Umbilical cord (tissue), 2 donors: Measurements from ENCODE around the gene MT1G. TPM values are rescaled to one million over a fixed set of nuclear protein-coding genes. Genes with fewer than 3 reads are reported as not detected.
"Not testable (repeated sequence)": the region's sequence is repeated elsewhere in the genome, so short reads cannot be mapped to it uniquely, and the experiment has no call there.

Source experiments
- DNase-seq: peaks from one replicate; pipeline ENCODE4 v3.0.0-alpha.2; 2015; ENCODE audit warnings: low spot score
- total RNA-seq: library from RNA; depleted of rRNA; stranded (reverse); fragments of >200 nt; gene quantifications from one replicate; pipeline ENCODE4 v1.2.3, GENCODE V29; 2014; ENCODE audit warnings: low replicate concordance; ENCODE audit not compliant: insufficient read depth

Gene MT1G
- total RNA-seq, 1 donor from 2014 or later = not detected

GRCh38 chr16:56665286-56666261, 2.3 kb downstream of the MT1G start:
- DNase-seq = not testable (repeated sequence)

GRCh38 chr16:56664506-56664905, 3.4 kb downstream of the MT1G start:
- DNase-seq = no peak

GRCh38 chr16:56662357-56663354, 5.2 kb downstream of the MT1G start:
- no peak for DNase-seq

GRCh38 chr16:56658327-56658875, 9.5 kb downstream of the MT1G start:
- no peak for DNase-seq

GRCh38 chr16:56657555-56658326, 10.1 kb downstream of the MT1G start, which contains the start of gene MT1F:
Gene MT1F, plus strand, starts transcription at chr16:56657959. Its CDS starts 100 bp downstream, at chr16:56658059.
- DNase-seq = peak; percentile 50

- DNase-seq = no peak
Observed at GRCh38 chr16:56653218-56653617, 14.6 kb downstream of the MT1G start.

GRCh38 chr16:56652600-56652999, 15.3 kb downstream of the MT1G start:
- DNase-seq = no peak

- no peak for DNase-seq
Observed at GRCh38 chr16:56651586-56651985, 16.3 kb downstream of the MT1G start, which contains the start of gene MT1B. Gene MT1B, plus strand, starts transcription at chr16:56651886. Its CDS starts 68 bp downstream, at chr16:56651954.

- DNase-seq = no peak
Observed at GRCh38 chr16:56649820-56650219, 18.0 kb downstream of the MT1G start.

- no peak for DNase-seq
Observed at GRCh38 chr16:56649271-56649670, 18.6 kb downstream of the MT1G start.

GRCh38 chr16:56647641-56648431, 20.0 kb downstream of the MT1G start:
- no peak for DNase-seq

- no peak for DNase-seq
Observed at GRCh38 chr16:56645838-56646237, 22.0 kb downstream of the MT1G start.

GRCh38 chr16:56645311-56645710, 22.6 kb downstream of the MT1G start:
- no peak for DNase-seq

GRCh38 chr16:56643833-56644232, 24.0 kb downstream of the MT1G start:
- no peak for DNase-seq

- DNase-seq = no peak
Observed at GRCh38 chr16:56643080-56643778, 24.6 kb downstream of the MT1G start.

GRCh38 chr16:56641166-56641565, 26.7 kb downstream of the MT1G start:
- DNase-seq = no peak

GRCh38 chr16:56640076-56640475, 27.8 kb downstream of the MT1G start:
- DNase-seq = no peak

GRCh38 chr16:56639045-56639444, 28.8 kb downstream of the MT1G start:
- DNase-seq = no peak
